Neural cell (in vitro differentiated cells): ENCODE data around the gene ZDHHC8. TPM values are rescaled to one million over a fixed set of nuclear protein-coding genes. Genes with fewer than 3 reads are reported as not detected.

Source experiments
- H2AFZ ChIP-seq: fragments of 200-600, 300-800 bp; sonication (generic), shearing (Covaris generic); 2 replicates; pipeline ENCODE4 v1.6.0; 2014; ENCODE audit warnings: low read depth, mild to moderate bottlenecking, antibody characterized with exemption, low read length, moderate library complexity
- H3F3A ChIP-seq: fragments of 200-600 bp; shearing (Covaris generic); 2 replicates; pipeline ENCODE4 v1.6.1; 2016; ENCODE audit warnings: mild to moderate bottlenecking, moderate library complexity, mixed read lengths, antibody characterized with exemption, low read length; ENCODE audit not compliant: insufficient read depth, poor library complexity, severe bottlenecking
- H3K27ac ChIP-seq: fragments of 200-600, 300-800 bp; sonication (generic), shearing (Covaris generic); 2 replicates; pipeline ENCODE4 v1.5.1; 2014; ENCODE audit warnings: mild to moderate bottlenecking, low read length, moderate library complexity
- H3K27me3 ChIP-seq: fragments of 300-800, 200-600 bp; sonication (generic), shearing (Covaris generic); 2 replicates; pipeline ENCODE4 v1.6.0; 2014; ENCODE audit warnings: mild to moderate bottlenecking, low read depth, low read length, moderate library complexity; ENCODE audit not compliant: insufficient read depth
- H3K36me3 ChIP-seq: fragments of 300-800, 200-600 bp; sonication (generic), shearing (Covaris generic); 2 replicates; pipeline ENCODE4 v1.5.1; 2014; ENCODE audit warnings: mild to moderate bottlenecking, antibody characterized with exemption, low read length, moderate library complexity; ENCODE audit not compliant: insufficient read depth
- H3K4me2 ChIP-seq: fragments of 300-800, 200-600 bp; sonication (generic), shearing (Covaris generic); 2 replicates; pipeline ENCODE4 v1.6.0; 2014; ENCODE audit warnings: mild to moderate bottlenecking, low read length
- H3K4me3 ChIP-seq: fragments of 300-800, 200-600 bp; sonication (generic), shearing (Covaris generic); 2 replicates; pipeline ENCODE4 v1.5.1; 2014; ENCODE audit warnings: mild to moderate bottlenecking, low read length, moderate library complexity
- H3K79me2 ChIP-seq: fragments of 200-600 bp; shearing (Covaris generic); replicated peaks from 2 replicates; pipeline ENCODE4 v1.6.0; 2014; ENCODE audit warnings: mild to moderate bottlenecking, low read length, moderate library complexity; ENCODE audit not compliant: insufficient read depth
- H3K9ac ChIP-seq: fragments of 300-800, 200-600 bp; sonication (generic), shearing (Covaris generic); 2 replicates; pipeline ENCODE4 v1.6.1; 2016; ENCODE audit warnings: mild to moderate bottlenecking, low read length, mixed read lengths
- H3K9me2 ChIP-seq: fragments of 200-600 bp; shearing (Covaris generic); 2 replicates; pipeline ENCODE4 v1.6.1; 2016; ENCODE audit warnings: mild to moderate bottlenecking, low read length, mixed read lengths; ENCODE audit not compliant: insufficient read depth
- H3K9me3 ChIP-seq: fragments of 200-600, 300-800 bp; sonication (generic), shearing (Covaris generic); 2 replicates; pipeline ENCODE4 v1.6.1; 2016; ENCODE audit warnings: mild to moderate bottlenecking, mixed run types, low read length, moderate library complexity, mixed read lengths
- H4K20me1 ChIP-seq: fragments of 200-600 bp; shearing (Covaris generic); 2 replicates; pipeline ENCODE4 v1.6.1; 2016; ENCODE audit warnings: mild to moderate bottlenecking, mixed run types; ENCODE audit not compliant: insufficient read depth
- EP300 ChIP-seq: fragments of 450-650 bp; conservative IDR thresholded peaks from 2 replicates; pipeline ENCODE4 v1.6.1; 2014; ENCODE audit warnings: antibody characterized with exemption, mild to moderate bottlenecking, moderate library complexity; ENCODE audit not compliant: poor library complexity, severe bottlenecking
- EZH2 ChIP-seq: fragments of 200-600, 300-800 bp; shearing (Covaris generic), sonication (generic); IDR thresholded peaks from 2 replicates; pipeline ENCODE4 v1.6.1; 2014; ENCODE audit warnings: antibody characterized with exemption, low read length, borderline replicate concordance, mild to moderate bottlenecking; ENCODE audit not compliant: insufficient read depth, poor library complexity, severe bottlenecking
- MXI1 ChIP-seq: fragments of 450-650 bp; conservative IDR thresholded peaks from 2 replicates; pipeline ENCODE4 v1.6.1; 2014; ENCODE audit warnings: antibody characterized with exemption, mild to moderate bottlenecking; ENCODE audit not compliant: poor library complexity, severe bottlenecking
- POLR2AphosphoS5 ChIP-seq: IDR thresholded peaks from 2 replicates; pipeline ENCODE4 v1.6.1; 2012
- RAD21 ChIP-seq: fragments of 450-650 bp; conservative IDR thresholded peaks from 2 replicates; pipeline ENCODE4 v1.6.1; 2014; ENCODE audit warnings: antibody characterized with exemption, mild to moderate bottlenecking, moderate library complexity
- SMC3 ChIP-seq: fragments of 450-650 bp; conservative IDR thresholded peaks from 2 replicates; pipeline ENCODE4 v1.6.1; 2014; ENCODE audit warnings: antibody characterized with exemption, mild to moderate bottlenecking, moderate library complexity; ENCODE audit not compliant: poor library complexity
- TAF1 ChIP-seq: IDR thresholded peaks from 2 replicates; pipeline ENCODE4 v1.6.1; 2012; ENCODE audit warnings: low read depth
- polyA plus RNA-seq: library from polyadenylated mRNA; depleted of rRNA; stranded (reverse); fragments of >200 nt; gene quantifications from 2 replicates; pipeline ENCODE4 v1.2.3, GENCODE V29; 2014
- TF ChIP-seq, protein P1 (sequence below): fragments of 450-650 bp; IDR thresholded peaks from 2 replicates; pipeline ENCODE4 v1.5.1; 2014; ENCODE audit warnings: antibody characterized with exemption, mild to moderate bottlenecking, moderate library complexity; ENCODE audit not compliant: poor library complexity, severe bottlenecking
- TF ChIP-seq, protein P2 (sequence below): IDR thresholded peaks from 2 replicates; pipeline ENCODE4 v1.6.1; 2012; ENCODE audit warnings: borderline replicate concordance

Gene ZDHHC8
- polyA plus RNA-seq, 1 donor from 2014 or later, result 4.5 TPM

DNA sequence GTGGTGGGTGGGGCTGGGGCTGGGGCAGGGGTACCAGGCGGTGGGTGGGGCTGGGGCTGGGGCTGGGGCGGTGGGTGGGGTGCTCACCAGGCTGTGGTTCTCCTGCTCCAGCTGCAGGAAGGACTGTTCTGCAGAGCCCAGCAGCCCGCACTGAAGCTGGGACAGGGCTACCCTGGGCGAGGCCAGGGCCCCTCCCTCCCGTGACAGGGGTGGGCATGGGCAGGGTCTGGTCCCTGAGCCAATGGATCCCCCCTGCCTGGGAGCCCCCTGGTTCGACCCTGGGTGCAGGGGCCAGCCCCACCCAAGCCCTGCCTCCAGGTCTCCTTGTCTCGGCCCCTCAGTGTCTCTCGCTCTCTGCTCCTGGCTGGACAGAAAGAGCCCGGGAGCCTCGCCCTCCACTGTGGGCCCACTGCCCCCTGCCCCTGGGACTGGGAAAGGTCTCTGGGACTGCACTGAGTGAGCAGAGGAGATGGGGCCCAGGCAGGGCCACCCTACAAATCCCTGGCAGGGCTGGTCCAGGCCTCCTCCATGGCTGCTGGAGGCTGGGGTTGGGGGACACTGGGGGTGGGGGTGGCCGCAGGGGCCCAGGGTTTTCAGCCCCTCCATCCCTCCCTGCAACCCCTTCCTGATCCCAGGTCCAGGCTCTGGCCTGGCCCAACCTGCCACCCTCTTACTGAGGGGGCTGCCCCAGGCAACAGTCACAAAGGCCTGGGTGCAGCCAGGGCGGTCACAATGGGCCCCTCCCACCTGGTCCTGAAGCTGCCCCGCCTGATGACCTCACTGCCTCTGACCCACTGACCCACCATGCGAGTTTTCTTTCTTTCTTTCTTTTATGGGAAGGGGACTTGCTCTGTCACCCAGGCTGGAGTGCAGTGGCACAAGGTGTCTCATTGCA is 19.0 kb downstream of the ZDHHC8 start, which contains the start of gene CCDC188:
Gene CCDC188 (minus strand): TSS at position 675 of the 895 bp plus-strand sequence. CDS start 69 bp downstream, at position 606.
- Histone ChIP-seq H3K4me2 (no peak within 1 kb of the TSS), H3K4me3 (no peak within 1 kb of the TSS), H3K9ac (no peak within 1 kb of the TSS), H4K20me1 (no peaks in the 10 kb centered on the region), H3K9me2 (no peaks in the 10 kb centered on the region), H3K27ac (no peak within 1 kb of the TSS), H3K79me2 (no peaks in the 10 kb centered on the region), H3F3A (no peaks in the 10 kb centered on the region), H3K36me3 (no peaks in the 10 kb centered on the region), H3K27me3 (no peaks in the 10 kb centered on the region), H2AFZ (no peak within 1 kb of the TSS), H3K9me3 (no peaks in the 10 kb centered on the region)
- TF ChIP-seq, protein P1, sequence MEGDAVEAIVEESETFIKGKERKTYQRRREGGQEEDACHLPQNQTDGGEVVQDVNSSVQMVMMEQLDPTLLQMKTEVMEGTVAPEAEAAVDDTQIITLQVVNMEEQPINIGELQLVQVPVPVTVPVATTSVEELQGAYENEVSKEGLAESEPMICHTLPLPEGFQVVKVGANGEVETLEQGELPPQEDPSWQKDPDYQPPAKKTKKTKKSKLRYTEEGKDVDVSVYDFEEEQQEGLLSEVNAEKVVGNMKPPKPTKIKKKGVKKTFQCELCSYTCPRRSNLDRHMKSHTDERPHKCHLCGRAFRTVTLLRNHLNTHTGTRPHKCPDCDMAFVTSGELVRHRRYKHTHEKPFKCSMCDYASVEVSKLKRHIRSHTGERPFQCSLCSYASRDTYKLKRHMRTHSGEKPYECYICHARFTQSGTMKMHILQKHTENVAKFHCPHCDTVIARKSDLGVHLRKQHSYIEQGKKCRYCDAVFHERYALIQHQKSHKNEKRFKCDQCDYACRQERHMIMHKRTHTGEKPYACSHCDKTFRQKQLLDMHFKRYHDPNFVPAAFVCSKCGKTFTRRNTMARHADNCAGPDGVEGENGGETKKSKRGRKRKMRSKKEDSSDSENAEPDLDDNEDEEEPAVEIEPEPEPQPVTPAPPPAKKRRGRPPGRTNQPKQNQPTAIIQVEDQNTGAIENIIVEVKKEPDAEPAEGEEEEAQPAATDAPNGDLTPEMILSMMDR, result no peak
- no peak for TF ChIP-seq MXI1
- TF ChIP-seq TAF1, result no peak
- TF ChIP-seq SMC3, result no peak
- TF ChIP-seq EP300, result no peak
- TF ChIP-seq, protein P2, sequence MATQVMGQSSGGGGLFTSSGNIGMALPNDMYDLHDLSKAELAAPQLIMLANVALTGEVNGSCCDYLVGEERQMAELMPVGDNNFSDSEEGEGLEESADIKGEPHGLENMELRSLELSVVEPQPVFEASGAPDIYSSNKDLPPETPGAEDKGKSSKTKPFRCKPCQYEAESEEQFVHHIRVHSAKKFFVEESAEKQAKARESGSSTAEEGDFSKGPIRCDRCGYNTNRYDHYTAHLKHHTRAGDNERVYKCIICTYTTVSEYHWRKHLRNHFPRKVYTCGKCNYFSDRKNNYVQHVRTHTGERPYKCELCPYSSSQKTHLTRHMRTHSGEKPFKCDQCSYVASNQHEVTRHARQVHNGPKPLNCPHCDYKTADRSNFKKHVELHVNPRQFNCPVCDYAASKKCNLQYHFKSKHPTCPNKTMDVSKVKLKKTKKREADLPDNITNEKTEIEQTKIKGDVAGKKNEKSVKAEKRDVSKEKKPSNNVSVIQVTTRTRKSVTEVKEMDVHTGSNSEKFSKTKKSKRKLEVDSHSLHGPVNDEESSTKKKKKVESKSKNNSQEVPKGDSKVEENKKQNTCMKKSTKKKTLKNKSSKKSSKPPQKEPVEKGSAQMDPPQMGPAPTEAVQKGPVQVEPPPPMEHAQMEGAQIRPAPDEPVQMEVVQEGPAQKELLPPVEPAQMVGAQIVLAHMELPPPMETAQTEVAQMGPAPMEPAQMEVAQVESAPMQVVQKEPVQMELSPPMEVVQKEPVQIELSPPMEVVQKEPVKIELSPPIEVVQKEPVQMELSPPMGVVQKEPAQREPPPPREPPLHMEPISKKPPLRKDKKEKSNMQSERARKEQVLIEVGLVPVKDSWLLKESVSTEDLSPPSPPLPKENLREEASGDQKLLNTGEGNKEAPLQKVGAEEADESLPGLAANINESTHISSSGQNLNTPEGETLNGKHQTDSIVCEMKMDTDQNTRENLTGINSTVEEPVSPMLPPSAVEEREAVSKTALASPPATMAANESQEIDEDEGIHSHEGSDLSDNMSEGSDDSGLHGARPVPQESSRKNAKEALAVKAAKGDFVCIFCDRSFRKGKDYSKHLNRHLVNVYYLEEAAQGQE, result no peak
- no peak for TF ChIP-seq RAD21
- TF ChIP-seq EZH2, result no peak
- no peak for TF ChIP-seq POLR2AphosphoS5

DNA sequence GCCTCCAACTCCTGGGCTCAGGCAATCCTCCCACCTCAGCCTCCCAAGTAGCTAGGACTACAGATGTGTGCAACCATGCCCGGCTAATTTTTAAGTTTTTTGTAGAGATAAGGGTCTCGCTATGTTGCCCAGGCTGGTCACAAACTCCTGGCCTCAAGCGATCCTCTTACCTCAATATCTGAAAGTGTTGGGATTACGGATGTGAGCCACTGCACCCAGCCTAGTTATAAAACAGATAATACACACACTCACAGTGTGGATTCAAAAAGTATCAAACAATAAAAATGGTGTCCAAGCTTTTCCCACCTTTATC is 19.6 kb downstream of the ZDHHC8 start:
- Histone ChIP-seq H3K9me2 (no peaks in the 10 kb centered on the region), H3K27ac (no peak overlapping the region), H3K9ac (no peak overlapping the region), H3K36me3 (no peaks in the 10 kb centered on the region), H3K9me3 (no peaks in the 10 kb centered on the region), H2AFZ (no peak overlapping the region), H3K79me2 (no peaks in the 10 kb centered on the region), H3F3A (no peaks in the 10 kb centered on the region), H3K27me3 (no peaks in the 10 kb centered on the region), H3K4me3 (no peak overlapping the region), H3K4me2 (no peak overlapping the region), H4K20me1 (no peaks in the 10 kb centered on the region)
- TF ChIP-seq MXI1, result no peak
- TF ChIP-seq, protein P1, result no peak
- no peak for TF ChIP-seq POLR2AphosphoS5
